Parathyroid adenoma (tissue), 2 donors: ENCODE data around the gene FOXI1.
"Not testable (repeated sequence)": the region's sequence is repeated elsewhere in the genome, so short reads cannot be mapped to it uniquely, and the experiment has no call there.

Experiments
- H2AFZ ChIP-seq: fragments of 300-600 bp; sonication (generic); one replicate; pipeline ENCODE4 v1.7.0; 2017; ENCODE audit warnings: antibody characterized with exemption, mild to moderate bottlenecking
- H3K27ac ChIP-seq: fragments of 300-600 bp; sonication (generic); one replicate; pipeline ENCODE4 v1.7.0; 2017
- H3K27me3 ChIP-seq: fragments of 300-600 bp; sonication (generic); one replicate; pipeline ENCODE4 v1.7.0; 2017; ENCODE audit warnings: low read length; ENCODE audit not compliant: control insufficient read depth, insufficient read depth
- H3K36me3 ChIP-seq: fragments of 300-600 bp; sonication (generic); one replicate; pipeline ENCODE4 v1.7.0; 2017; ENCODE audit warnings: low read length; ENCODE audit not compliant: control insufficient read depth, insufficient read depth
- H3K4me1 ChIP-seq: fragments of 300-600 bp; sonication (generic); one replicate; pipeline ENCODE4 v1.7.0; 2017; ENCODE audit warnings: control low read depth
- H3K4me2 ChIP-seq: fragments of 300-600 bp; sonication (generic); one replicate; pipeline ENCODE4 v1.7.0; 2017; ENCODE audit warnings: low read length
- H3K4me3 ChIP-seq: fragments of 300-600 bp; sonication (generic); one replicate; pipeline ENCODE4 v1.7.0; 2017; ENCODE audit warnings: low read depth, low read length
- H3K79me2 ChIP-seq: fragments of 300-600 bp; sonication (generic); one replicate; pipeline ENCODE4 v1.7.0; 2017; ENCODE audit warnings: control low read depth
- H3K9ac ChIP-seq: fragments of 300-600 bp; sonication (generic); one replicate; pipeline ENCODE4 v1.7.0; 2017; ENCODE audit warnings: mild to moderate bottlenecking
- H3K9me3 ChIP-seq: fragments of 300-600 bp; sonication (generic); one replicate; pipeline ENCODE4 v1.7.0; 2017; ENCODE audit warnings: low read length; ENCODE audit not compliant: control insufficient read depth
- CTCF ChIP-seq: fragments of 300-600 bp; sonication (generic); IDR thresholded peaks from one replicate; pipeline ENCODE4 v1.7.0; 2017; ENCODE audit warnings: antibody characterized with exemption, mild to moderate bottlenecking
- donor health status: primary hyperparathyroidism.

Gene FOXI1

DNA sequence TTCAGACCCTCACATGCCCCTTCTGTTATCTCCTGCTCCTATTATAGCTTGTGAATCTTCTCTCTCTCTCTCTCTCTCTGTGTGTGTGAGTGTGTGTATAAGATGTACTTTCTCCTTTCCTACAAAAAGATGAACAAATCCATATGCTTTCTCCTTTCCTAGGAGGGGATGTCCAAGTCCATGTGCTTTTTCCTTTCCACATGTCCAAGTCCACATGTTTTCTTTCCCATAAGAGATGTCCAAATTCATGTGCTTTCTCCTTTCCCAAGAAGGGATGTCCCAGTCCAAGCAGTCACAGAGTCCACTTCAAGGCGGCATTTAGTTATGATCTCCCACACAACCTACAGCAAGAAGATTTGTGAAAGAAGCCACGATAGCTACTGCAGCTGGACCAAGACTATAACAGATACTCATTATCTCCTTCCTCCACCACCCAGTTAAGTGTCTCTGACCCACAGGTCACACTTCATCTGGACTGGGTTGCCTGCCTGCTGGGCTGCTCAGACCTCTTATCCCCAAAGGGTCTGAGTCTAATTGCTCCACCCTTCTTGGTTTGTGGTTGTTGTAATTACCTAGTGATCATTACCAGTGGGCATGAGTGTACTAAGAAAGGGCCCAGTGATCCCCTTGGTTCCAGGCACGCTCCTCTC lies 18.4 kb upstream of the FOXI1 start:
- Histone ChIP-seq H3K27me3 (no peaks in the 10 kb centered on the region), H3K9me3 (no peaks in the 10 kb centered on the region), H3K4me3 (no peak overlapping the region), H3K4me2 (no peak overlapping the region), H3K79me2 (no peaks in the 10 kb centered on the region), H3K4me1 (no peaks in the 10 kb centered on the region), H3K27ac (no peak overlapping the region), H2AFZ (no peak overlapping the region), H3K36me3 (no peaks in the 10 kb centered on the region), H3K9ac (no peak overlapping the region)
- no peak for TF ChIP-seq CTCF

GRCh38 chr5:170092455-170093101 lies 13.1 kb upstream of the FOXI1 start:
- Histone ChIP-seq H3K79me2 (no peaks in the 10 kb centered on the region), H3K4me1 (no peaks in the 10 kb centered on the region), H3K27ac (no peak overlapping the region), H3K4me3 (no peak overlapping the region), H3K9ac (no peak overlapping the region), H3K36me3 (no peaks in the 10 kb centered on the region), H3K27me3 (no peaks in the 10 kb centered on the region), H2AFZ (no peak overlapping the region), H3K4me2 (no peak overlapping the region), H3K9me3 (no peaks in the 10 kb centered on the region)
- no peak for TF ChIP-seq CTCF

- not testable (repeated sequence) for H3K27me3 ChIP-seq, H2AFZ ChIP-seq, H3K36me3 ChIP-seq, H3K27ac ChIP-seq, H3K9me3 ChIP-seq, H3K9ac ChIP-seq, H3K4me2 ChIP-seq, H3K4me3 ChIP-seq, H3K4me1 ChIP-seq, H3K79me2 ChIP-seq
These were observed 11.4 kb upstream of the FOXI1 start for GRCh38 chr5:170094329-170094728.

- Histone ChIP-seq H3K4me3 (no peak overlapping the region), H3K27ac (no peak overlapping the region), H2AFZ (no peak overlapping the region), H3K79me2 (no peaks in the 10 kb centered on the region), H3K4me1 (no peaks in the 10 kb centered on the region), H3K9ac (no peak overlapping the region), H3K9me3 (no peaks in the 10 kb centered on the region), H3K27me3 (no peaks in the 10 kb centered on the region), H3K4me2 (no peak overlapping the region), H3K36me3 (no peaks in the 10 kb centered on the region)
- no peak for TF ChIP-seq CTCF
These were observed 10.1 kb upstream of the FOXI1 start for GRCh38 chr5:170095646-170096045.

- H2AFZ ChIP-seq: no peak overlapping the region
- no peak overlapping the region for H3K4me2 ChIP-seq
- H3K27me3 ChIP-seq: no peaks in the 10 kb centered on the region
- no peak overlapping the region for H3K4me3 ChIP-seq
- H3K4me1 ChIP-seq: no peaks in the 10 kb centered on the region
- no peak overlapping the region for H3K27ac ChIP-seq
- no peaks in the 10 kb centered on the region for H3K36me3 ChIP-seq
- no peaks in the 10 kb centered on the region for H3K9me3 ChIP-seq
- H3K9ac ChIP-seq: no peak overlapping the region
- TF ChIP-seq CTCF: no peak
- no peaks in the 10 kb centered on the region for H3K79me2 ChIP-seq
These were observed 7.8 kb upstream of the FOXI1 start for GRCh38 chr5:170097934-170098333.
